Nephron progenitor cell (in vitro differentiated cells): ENCODE measurements around the gene C11orf58.

Experiments used
- DNase-seq: peaks from one replicate; pipeline ENCODE4 v3.0.0; 2021
- H3K27ac Mint-ChIP-seq: 2 replicates; pipeline ENCODE4 v1.8.0; 2021; ENCODE audit warnings: mild to moderate bottlenecking, moderate library complexity, mixed read lengths
- H3K27me3 Mint-ChIP-seq: 2 replicates; pipeline ENCODE4 v1.8.0; 2021; ENCODE audit warnings: mild to moderate bottlenecking, low read depth, mixed read lengths; ENCODE audit not compliant: poor library complexity
- H3K36me3 Mint-ChIP-seq: 2 replicates; pipeline ENCODE4 v1.8.0; 2021; ENCODE audit warnings: low read depth, mixed read lengths
- H3K4me1 Mint-ChIP-seq: 2 replicates; pipeline ENCODE4 v1.8.0; 2021; ENCODE audit warnings: mixed read lengths
- H3K4me3 Mint-ChIP-seq: 2 replicates; pipeline ENCODE4 v1.8.0; 2021; ENCODE audit warnings: mild to moderate bottlenecking, moderate library complexity, mixed read lengths
- H3K9me3 Mint-ChIP-seq: 2 replicates; pipeline ENCODE4 v1.8.0; 2021; ENCODE audit warnings: mild to moderate bottlenecking, moderate library complexity, mixed read lengths
- TF ChIP-seq, protein P1 (sequence below): fragments of 200-600 bp; sonication (generic); IDR thresholded peaks from 2 replicates; pipeline ENCODE4 v1.5.0; 2021; ENCODE audit warnings: antibody characterized with exemption

C11orf58 gene

DNA sequence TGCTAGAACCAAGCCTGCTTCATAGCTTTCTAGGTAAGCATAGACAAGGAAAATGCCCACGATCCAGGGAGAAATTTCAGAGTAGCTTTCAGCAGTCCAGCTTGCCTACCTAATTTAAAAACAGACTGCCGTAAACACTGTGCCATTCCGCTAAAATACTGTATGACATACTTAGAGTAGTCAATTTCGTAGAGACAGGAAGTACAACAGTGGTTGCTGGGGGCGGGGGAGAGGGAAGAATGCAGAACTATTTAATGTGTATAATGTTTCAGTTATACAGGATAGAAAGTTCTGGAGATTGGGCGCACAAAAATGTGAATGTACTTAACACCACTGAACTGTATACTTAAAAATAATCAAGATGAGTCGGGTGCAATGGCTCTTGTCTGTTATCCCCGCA lies 56.7 kb downstream of the C11orf58 start:
- H3K4me1 Mint-ChIP-seq = peaks cover 13% of the 10 kb centered on the region
- no peak for DNase-seq
- TF ChIP-seq, protein P1, sequence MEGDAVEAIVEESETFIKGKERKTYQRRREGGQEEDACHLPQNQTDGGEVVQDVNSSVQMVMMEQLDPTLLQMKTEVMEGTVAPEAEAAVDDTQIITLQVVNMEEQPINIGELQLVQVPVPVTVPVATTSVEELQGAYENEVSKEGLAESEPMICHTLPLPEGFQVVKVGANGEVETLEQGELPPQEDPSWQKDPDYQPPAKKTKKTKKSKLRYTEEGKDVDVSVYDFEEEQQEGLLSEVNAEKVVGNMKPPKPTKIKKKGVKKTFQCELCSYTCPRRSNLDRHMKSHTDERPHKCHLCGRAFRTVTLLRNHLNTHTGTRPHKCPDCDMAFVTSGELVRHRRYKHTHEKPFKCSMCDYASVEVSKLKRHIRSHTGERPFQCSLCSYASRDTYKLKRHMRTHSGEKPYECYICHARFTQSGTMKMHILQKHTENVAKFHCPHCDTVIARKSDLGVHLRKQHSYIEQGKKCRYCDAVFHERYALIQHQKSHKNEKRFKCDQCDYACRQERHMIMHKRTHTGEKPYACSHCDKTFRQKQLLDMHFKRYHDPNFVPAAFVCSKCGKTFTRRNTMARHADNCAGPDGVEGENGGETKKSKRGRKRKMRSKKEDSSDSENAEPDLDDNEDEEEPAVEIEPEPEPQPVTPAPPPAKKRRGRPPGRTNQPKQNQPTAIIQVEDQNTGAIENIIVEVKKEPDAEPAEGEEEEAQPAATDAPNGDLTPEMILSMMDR = no peak
- H3K9me3 Mint-ChIP-seq = no peaks in the 10 kb centered on the region
- H3K27ac Mint-ChIP-seq = peak overlapping the region; percentile 9
- no peaks in the 10 kb centered on the region for H3K36me3 Mint-ChIP-seq
- H3K4me3 Mint-ChIP-seq = no peak overlapping the region
- peaks cover 6% of the 10 kb centered on the region for H3K27me3 Mint-ChIP-seq

DNA sequence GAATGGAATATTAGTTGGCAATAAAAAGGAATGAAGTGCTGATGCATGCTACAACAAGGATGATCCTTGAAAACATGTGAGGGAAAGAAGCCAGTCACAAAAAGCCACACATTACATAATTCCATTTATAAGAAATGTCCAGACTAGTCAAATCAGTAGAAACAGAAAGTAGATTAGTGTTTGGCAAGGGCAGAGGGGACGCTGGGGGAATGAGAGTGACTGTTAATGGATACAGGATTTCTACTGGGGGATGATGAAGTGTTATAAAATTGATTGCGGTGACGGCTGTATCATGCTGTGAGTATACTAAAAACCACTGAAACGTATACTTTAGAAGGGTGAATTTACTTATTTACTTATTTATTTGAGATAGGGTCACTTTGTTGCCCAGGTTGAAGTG lies 57.9 kb downstream of the C11orf58 start:
- H3K9me3 Mint-ChIP-seq = no peaks in the 10 kb centered on the region
- H3K27me3 Mint-ChIP-seq = peaks cover 6% of the 10 kb centered on the region
- TF ChIP-seq, protein P1 = no peak
- H3K4me1 Mint-ChIP-seq = peaks cover 13% of the 10 kb centered on the region
- no peak overlapping the region for H3K27ac Mint-ChIP-seq
- no peaks in the 10 kb centered on the region for H3K36me3 Mint-ChIP-seq
- DNase-seq = no peak
- H3K4me3 Mint-ChIP-seq = no peak overlapping the region

DNA sequence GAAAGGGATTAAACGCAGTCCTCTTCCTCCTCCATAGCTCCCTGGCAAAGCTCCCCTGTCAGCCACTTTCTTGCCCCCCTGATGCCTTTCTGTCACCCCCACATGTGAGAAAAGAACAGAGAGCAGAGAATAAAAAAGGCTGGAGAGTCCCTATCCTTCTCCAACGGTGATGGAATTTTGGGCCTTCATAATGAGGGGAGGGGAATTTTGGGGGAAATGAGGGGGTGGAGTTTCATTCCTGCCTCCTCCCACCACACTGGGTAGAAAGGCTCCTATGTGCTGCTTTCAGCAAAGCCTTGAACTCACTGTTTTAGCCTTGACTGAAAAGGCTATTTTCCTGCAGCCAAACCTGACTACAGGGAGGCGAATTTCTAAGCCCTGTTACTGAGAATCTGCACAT lies 59.3 kb downstream of the C11orf58 start:
- no peak for DNase-seq

DNA sequence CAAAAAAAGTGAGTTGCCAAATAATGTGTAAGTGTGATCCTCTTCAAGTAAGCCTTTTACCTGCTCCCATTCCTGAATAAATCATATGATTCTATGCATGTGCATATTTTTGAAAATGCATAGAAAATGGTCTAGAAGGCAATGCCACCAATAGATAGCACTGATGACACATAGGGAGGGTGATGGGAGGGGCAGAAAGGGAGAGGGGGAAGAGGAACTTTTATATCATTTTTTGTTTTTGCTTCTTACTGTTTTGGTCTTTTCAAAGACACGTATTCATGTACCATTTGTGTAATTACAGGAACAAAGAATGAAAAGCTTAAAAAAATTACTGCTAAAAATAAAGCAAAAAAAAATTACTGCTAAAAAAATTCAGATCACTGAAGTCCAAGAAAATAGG lies 60.8 kb downstream of the C11orf58 start:
- H3K27me3 Mint-ChIP-seq = peaks cover 14% of the 10 kb centered on the region
- TF ChIP-seq, protein P1 = no peak
- peaks cover 5% of the 10 kb centered on the region for H3K4me1 Mint-ChIP-seq
- no peak for DNase-seq
- H3K27ac Mint-ChIP-seq = no peak overlapping the region
- no peaks in the 10 kb centered on the region for H3K9me3 Mint-ChIP-seq
- no peak overlapping the region for H3K4me3 Mint-ChIP-seq
- H3K36me3 Mint-ChIP-seq = no peaks in the 10 kb centered on the region

More for the DNA sequence above, 59.3 kb downstream of the C11orf58 start:
- Mint-ChIP-seq H3K27ac (no peak overlapping the region), H3K4me3 (no peak overlapping the region), H3K9me3 (no peaks in the 10 kb centered on the region), H3K27me3 (peaks cover 7% of the 10 kb centered on the region), H3K4me1 (peaks cover 5% of the 10 kb centered on the region), H3K36me3 (no peaks in the 10 kb centered on the region)
- TF ChIP-seq, protein P1 = no peak

DNA sequence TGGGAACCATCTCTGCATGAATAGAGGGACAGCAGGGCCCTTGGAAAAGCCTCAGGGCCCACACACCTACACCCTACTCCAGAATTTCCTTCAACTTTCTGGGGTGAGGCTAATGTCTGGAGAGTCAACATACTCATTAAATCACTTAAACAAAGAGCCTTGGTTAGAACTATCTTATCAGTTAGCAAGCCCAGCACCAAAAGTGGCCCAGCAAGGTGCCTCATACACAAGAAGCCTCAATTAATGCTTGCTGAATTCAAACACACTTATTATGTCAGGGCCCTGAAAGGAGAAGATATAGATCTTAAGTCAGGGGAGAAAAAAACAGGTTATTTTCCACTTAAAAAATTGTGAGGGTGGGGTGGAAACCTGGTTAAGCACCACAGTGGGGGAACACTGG lies 61.4 kb downstream of the C11orf58 start:
- DNase-seq = no peak

DNA sequence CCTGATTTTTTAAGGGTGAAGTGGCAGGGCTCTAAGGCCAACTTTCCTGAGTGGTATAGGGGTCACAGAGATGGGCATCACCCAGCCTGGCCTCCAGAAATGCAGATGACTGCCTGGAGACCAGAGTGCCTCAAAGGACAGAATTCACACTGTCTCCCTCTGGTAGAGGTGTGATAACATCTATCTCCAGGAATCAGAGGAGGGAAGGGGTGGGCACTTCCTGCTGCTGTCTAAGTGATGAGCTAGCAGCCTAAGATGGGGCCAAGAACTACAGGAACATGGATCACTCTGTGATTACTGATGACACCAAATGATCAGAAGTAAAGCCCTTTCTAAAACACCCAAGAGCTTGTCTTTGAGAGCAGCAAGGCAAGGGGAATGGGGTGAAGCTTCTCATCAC lies 61.9 kb downstream of the C11orf58 start:
- H3K27ac Mint-ChIP-seq = no peak overlapping the region
- no peak for DNase-seq
- TF ChIP-seq, protein P1 = no peak
- H3K36me3 Mint-ChIP-seq = no peaks in the 10 kb centered on the region
- no peak overlapping the region for H3K4me3 Mint-ChIP-seq
- H3K4me1 Mint-ChIP-seq = peaks cover 5% of the 10 kb centered on the region
- H3K9me3 Mint-ChIP-seq = no peaks in the 10 kb centered on the region
- H3K27me3 Mint-ChIP-seq = peaks cover 8% of the 10 kb centered on the region

More for the DNA sequence above, 61.4 kb downstream of the C11orf58 start:
- Mint-ChIP-seq H3K27ac (no peak overlapping the region), H3K27me3 (peaks cover 12% of the 10 kb centered on the region), H3K4me3 (no peak overlapping the region), H3K4me1 (peaks cover 8% of the 10 kb centered on the region), H3K36me3 (no peaks in the 10 kb centered on the region), H3K9me3 (no peaks in the 10 kb centered on the region)
- TF ChIP-seq, protein P1 = no peak
